Fibroblast of gingiva (primary cell): ENCODE results near the gene CFAP53.
"Not testable (repeated sequence)": the region's sequence is repeated elsewhere in the genome, so short reads cannot be mapped to it uniquely, and the experiment has no call there.

ENCODE experiments used
- DNase-seq: peaks from one replicate; pipeline ENCODE4 v3.0.0-alpha.2; 2011; ENCODE audit warnings: low read depth

The CFAP53 gene

DNA sequence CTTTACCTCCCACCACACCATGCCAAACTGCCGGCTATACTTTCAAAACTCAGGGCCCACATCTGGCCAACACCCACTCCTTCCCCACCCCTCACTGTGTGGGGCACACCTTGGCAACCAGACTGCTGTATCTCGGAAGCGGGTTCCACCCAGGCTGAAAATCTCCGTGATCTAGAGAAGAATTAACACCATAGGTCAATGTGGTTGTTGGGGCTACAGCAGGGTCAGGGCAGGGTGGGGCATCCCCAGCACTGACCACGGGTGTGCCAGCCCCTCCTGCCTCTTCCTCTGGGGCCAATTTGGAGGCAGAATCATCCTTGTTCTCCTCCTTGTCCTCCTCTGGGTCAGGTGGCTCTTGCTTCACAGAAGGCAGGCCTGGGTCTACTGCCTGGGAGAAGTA lies 6.3 kb upstream of the CFAP53 start:
- no peak for DNase-seq

DNA sequence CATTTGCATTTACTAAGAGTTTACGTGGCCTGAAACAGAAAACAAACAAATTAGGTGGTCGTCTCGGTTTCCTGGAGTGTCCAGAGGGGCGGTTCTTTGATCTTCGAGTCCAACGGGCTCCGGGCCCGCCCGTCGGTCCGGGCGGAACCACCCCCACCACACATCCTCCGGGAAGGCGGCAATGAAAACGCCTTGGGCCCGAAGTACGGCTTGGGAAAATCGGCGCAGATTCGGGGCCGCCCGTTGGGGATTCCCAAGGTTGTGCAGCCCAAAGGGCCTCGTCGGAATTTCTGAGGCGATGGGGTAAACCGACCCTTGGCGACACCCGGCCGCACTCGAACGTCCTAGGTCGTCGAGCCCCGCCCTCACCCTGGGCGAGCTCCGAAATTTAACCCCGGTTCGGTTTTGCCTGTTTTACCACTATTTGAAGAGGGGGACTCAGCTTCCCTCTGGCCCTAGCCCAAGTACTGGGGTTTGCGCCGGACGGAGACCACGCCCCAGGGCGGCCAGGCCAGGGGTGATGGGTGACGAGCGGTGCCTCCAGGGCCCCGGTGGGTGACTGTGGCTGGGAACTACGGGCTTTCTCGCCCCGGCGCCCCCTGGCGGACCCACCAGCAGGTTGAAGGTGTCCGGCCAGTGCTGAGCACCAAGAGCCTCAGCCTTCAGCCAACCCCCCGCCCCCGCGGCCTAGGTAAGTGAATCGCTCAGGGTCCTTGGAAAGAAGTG lies 1.9 kb upstream of the CFAP53 start:
- peak; percentile 67 for DNase-seq

DNA sequence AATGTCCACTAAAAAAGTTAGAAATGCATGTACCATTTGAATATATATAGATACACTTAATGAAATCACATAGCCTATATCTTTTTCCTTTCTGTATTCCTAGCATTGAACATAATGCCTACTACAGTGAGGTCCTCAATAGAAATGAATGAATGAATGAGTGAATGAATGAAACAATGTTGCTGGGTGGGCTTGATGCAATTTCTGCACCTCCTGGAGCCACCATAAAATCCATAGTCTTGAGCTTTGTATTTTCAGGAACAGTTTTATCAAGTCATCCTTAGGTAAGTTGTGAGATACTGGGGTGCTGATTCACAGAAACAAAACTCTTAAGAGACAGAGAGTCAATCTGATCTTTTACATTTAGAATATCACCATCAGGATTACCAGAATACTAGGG lies 3.3 kb downstream of the CFAP53 start:
- DNase-seq, result no peak

DNA sequence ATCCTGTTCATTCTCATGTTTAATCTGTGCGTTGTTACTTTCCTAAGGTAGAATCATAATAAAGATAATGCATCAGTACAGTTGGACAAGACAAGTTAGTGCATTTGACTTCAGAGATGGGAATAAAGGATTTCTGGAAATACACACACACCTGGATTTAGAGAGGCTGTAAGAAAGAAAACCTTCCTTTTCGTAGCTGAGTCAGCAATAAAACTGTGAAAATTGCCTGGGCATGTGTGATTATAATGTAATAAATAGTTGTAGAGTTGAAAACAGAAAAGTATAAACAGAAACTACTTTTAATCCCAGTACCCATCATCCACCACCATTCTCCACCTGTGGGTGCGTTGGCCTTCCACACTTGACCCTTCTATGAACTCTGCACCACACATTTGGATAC lies 15.4 kb downstream of the CFAP53 start:
- DNase-seq, result no peak

DNA sequence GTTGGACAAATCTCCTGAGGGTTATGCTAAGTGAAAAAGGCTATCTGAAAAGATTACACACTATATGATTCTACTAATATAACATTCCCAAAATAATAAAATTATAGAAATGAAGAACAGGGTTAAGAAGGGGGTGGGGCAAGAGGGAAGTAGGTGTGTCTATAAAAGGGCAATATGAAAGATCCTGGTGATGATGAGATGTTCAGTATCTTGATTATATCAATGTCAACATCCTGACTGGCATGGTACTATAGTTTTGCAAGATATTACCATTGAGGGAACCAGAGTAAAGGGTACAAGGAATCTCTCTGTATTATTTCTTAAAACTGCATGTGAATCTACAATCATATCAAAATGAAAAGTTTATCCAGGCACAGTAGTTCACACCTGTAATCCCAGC lies 16.7 kb downstream of the CFAP53 start:
- no peak for DNase-seq

DNA sequence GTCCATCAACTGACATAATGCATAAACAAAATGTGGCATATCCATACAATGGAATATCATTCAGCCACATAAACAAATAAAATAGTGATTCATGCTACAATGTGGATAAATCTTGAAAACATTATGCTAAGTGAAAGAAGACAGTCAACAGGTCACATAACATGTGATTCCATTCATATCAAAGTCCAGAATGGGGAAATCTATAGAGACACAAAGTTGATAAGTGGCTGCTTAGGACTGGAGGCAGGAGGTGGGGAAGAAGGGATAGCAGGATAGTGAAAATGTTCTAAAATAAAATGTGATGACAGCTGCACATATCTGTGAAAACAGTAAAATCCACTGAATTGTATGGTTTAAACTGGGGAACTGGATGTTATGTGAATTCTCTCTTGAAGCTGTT lies 18.7 kb downstream of the CFAP53 start:
- no peak for DNase-seq

DNA sequence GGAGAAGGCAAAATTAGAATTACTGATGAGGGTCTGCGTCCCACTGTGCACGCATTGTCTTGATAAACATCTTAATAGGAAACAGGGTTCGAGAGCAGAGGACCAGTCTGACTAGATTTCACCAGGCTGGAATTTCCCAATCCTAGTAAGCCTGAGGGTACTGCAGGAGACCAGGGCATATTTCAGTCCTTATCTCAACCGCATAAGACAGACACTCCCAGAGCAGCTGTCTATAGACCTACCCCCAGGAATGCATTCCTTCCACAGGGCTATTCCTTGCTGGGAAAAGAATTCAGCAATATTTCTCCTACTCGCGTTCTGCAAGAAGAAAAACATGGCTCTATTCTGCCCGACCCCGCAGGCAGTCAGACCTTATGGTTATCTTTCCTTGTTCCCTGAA lies 24.5 kb downstream of the CFAP53 start:
- not testable (repeated sequence) for DNase-seq

DNA sequence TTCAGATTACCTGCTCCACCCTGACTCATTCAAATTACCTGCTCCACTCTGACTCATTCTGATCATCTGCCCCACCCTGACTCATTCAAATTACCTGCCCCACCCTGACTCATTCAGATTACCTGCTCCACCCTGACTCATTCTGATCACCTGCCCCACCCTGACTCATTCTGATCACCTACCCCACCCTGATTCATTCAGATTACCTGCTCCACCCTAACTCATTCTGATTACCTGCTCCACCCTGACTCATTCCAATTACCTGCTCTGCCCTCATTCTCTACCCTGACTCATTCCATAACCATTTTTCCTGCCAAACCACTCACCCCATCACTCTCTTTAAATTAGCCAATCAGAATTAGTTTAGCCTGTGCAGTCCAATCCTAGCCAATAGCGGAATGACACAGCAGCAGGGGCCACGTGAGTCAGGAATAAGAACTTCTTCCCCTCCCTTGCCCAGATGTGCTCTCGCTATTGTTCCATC lies 26.2 kb downstream of the CFAP53 start:
- DNase-seq, result no peak

DNA sequence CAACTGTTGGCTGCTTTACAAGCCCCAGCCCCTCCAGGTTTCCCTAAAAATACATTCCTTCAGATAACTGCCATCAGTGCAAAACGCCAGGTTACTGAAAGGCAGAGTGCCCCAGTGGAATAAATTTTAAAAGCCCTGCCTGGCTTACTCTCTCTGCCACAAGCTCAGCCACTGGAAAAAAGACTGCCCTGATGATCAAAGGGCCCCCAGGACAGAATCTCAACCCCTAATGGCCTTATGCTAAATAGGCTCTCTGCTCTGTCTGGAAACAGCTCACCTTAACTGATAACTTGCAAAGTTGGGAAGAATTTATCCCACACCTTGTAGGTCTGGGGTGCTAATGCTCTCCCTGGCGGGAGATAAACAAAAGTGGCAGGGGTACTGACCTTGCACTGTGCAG lies 33.9 kb downstream of the CFAP53 start:
- DNase-seq, result no peak

DNA sequence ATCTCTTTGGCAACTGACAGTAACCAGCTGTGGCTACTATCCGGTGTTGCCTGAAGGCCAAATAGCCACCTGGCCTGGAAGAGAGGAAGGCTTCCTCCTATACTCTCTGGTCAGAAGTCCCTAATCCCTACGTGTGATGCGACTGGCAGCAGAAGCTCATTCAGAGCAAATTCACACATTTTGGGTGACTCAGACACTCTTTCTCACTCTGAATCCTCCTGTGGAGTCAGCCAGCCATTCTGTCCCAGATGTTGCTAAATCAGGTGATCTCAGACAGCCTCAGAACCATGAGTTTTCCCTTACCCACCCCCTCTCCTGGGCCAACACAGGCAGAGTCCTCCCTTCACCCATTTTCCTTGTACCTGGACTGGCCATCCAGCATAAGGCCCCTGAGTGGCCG lies 34.7 kb downstream of the CFAP53 start:
- no peak for DNase-seq

DNA sequence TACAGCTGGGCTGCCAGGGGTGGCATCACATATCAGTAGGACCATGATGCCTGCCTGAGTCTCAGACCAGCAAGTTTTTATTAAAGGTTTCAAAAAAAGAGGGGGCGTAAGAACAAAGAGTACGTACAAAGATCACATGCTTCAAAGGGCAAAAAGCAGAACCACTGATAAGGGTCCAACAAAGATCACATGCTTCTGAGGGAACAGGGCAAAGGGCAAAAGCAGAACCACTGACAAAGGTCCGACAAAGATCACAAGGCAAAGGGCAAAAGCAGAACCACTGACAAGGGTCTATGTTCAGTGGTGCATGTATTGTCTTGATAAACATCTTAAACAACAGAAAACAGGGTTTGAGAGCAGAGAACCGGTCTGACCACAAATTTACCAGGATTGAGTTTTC lies 46.0 kb downstream of the CFAP53 start:
- DNase-seq, result not testable (repeated sequence)

DNA sequence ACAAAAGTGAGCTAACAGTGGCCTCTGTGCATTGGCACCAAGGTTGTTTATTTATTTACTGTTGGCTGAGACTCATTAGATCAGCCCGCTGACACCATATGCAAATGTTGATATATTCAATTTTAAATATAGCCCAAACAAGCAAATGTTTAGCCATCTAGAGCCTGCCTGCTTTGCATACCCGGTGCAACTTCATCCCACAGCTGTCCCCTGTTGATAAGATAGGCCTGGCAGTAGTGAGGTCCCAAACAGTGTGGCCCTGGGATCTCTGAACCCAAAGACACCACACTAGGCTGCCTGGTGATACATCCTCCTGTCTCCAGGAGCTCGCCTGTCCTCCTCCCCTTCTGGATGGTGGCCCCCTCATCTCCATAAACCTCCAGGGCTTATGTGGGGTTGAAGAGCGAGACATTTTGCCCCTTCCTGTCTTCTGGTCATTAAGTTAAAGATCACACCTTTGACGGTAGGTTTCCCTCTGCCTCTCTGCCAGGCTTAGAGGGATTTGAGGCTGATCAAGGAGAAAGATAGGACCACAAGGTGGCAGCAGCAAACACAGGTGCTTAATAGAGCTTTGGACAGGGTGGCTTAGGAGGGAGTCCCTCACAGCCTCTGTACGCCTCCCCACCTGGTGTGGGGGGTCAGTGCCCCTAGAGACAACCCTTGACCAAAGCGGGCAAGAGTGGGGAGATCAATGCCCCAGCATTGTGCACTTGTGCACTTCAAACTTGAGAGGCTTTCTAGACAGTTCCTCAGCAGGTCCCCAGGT lies 47.7 kb downstream of the CFAP53 start:
- no peak for DNase-seq

DNA sequence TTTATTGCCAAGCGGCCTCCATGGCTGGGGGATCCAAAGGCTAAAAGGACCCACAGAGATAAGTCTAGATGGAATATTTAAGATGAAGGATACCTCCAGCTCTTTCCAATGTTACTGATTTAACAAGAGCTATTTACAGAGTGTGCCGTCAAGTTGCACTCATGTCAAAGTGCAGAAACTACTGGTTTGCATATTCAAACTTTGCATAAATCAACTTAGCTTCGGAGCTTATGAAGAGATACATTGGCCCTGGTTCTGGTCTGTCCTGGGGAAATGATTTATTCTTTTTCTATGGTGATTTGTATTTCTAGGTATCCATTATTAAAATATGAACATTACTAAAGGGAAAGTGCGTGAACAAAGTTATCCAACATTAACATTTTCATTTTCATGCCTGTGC lies 57.0 kb downstream of the CFAP53 start:
- DNase-seq, result no peak

DNA sequence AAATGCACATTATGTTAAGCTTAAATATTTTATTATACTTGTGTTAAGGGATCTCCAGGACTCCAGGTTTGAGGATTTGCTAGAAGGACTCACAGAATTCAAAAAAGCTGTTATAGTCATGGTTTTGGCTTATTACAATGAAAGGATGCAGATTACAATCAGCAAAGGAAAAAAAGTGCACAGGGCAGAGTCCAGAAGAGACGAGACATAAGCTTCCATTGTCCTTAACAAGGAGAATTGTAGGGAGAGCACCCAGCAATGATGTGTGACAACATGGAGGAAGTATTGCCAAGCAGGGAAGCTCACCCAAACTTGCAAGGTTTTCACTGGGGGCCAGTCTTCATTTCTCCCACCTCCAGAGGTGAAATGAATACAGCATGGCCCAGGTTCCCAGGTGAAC lies 58.6 kb downstream of the CFAP53 start:
- no peak for DNase-seq

DNA sequence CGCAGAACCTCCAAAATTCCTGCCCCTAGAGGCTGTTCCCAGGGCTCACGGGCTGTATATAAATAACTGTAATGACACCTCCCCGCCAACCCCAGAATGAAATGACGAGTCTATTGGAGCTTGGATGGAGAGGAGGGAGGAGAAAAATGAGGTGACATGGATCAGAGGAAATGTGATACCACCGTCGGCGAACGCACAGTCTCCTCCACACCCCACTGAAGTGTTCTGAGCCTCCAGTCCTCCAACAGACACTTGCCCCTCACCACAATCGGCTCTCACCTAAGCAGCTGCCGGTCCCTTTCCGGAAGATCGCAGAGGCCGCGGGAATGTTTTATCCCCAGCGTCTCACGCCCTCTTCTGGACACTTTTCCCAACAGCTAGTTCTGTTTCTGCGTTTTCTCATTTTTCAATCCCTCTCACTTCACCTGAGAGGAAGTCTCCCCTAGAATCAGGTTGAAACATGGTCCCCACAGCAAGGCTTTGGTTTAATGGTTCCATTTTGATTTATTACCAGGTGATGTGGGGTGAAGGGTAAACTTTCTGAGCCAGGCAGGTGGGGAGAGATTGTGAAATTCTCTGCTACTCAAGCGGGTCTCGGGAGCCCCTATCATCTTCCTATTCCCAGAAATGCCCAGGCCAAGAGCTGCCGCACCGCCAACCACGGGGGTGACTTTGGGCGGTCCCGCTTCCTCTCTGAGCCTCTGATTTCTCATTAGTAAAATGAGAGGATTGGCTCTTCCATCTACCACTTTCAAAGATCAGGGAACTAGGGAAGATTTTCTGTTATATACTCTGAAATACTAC lies 62.3 kb downstream of the CFAP53 start:
- DNase-seq, result peak; percentile 21

DNA sequence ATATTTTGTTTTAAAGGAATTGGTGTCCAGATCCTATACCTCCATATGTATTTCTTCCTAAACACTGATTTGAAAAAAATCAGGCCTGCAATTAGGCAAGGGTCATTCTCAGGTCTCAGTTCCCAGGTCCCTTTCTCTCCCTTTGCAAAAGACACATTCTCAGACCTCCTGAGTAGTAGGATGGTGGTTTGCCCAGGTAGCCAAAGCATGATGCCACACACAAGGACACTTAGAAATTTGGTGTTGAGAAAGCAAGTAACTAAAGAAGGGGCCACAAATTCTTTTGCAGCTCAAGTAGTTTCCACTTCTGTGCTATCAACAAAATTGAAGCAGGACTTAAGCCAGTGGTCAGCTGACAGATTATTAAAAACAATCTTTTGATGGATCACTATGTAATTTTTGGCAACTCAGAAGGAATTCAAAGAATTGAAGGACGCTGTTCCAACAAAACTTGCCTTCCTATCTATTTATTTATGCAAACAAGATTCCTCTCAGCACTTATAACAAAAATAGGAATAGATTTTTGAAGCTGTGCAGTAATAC lies 64.7 kb downstream of the CFAP53 start:
- DNase-seq, result no peak

DNA sequence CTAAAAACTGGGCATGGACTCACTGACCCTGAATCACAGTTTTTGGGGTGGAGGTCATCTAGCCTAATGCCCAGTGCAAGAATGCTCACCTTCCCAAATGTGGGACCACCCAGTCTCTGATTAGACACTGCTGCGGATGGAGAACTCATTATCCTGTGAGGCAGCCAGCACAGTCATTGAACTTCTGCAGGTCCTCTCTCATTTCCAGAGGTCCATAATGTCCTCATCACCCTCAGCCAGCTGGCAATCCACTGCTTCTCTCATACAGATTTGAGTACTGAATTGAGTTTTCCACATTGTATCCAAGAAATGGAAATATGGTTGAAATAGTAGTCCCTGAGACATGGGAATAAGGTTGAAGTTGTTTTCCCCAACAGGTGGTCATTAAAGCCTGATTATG lies 66.4 kb downstream of the CFAP53 start:
- DNase-seq, result no peak

DNA sequence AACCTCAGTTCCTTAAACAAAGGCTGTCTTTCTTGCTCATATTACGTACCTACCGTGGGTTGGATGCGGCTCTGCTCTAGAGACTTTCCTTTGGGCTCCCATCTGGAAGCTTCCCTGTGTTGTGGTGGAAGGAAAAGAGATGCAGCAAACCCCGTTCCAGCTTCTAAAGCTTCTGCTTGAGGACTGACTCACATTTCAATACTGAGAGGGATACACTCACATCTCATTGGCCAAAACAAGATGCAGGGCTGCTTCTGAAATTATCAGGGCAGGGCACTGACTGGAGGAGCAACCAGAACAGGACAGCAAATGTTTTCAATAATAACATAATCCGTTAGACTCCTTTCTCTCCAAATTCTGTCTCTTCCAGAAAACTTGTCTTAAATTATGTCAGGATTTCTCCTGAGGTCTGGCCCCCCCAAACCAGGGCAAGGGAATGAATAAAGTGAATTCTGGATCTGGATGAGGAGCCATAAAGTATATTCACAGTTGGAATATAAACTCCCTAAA lies 66.9 kb downstream of the CFAP53 start:
- no peak for DNase-seq

DNA sequence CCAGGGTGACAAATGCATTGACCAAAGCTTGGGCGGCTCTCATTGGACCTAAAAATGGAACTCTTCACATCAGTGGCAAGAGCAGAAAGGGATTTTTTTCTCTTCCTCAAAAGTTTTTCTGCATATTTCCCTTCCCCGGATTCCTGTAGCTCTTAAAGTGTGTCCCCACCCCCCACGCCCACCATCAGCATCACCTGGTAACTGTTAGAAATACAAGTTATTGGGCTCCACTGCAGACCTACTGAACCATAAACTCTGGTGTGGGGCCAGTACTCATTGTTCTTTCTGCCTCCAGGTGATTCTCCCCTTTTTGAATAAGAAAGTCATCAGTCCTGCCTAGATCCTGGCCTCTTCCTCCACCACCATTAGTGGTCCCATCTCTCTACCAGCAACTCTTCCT lies 70.0 kb downstream of the CFAP53 start:
- no peak for DNase-seq

DNA sequence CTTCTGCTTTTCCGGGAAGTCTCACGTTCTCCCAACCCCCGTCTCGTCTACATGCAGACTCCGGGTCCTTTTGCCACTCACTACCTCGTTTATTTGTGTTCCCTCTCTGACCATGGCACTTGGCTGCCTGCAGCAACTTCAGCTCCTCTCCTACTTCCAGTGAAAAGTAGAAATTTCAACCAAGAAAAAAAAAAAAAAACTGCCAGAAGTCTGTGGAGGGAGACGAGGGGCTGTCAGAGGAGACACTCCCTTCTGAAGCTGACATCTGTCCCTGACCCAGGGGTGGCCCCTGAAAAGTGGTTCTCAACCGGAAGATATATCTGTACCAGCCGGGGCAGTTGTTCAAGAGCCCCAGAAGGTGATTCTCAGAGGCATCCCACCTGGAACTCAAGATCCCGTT lies 70.6 kb downstream of the CFAP53 start:
- DNase-seq, result no peak

DNA sequence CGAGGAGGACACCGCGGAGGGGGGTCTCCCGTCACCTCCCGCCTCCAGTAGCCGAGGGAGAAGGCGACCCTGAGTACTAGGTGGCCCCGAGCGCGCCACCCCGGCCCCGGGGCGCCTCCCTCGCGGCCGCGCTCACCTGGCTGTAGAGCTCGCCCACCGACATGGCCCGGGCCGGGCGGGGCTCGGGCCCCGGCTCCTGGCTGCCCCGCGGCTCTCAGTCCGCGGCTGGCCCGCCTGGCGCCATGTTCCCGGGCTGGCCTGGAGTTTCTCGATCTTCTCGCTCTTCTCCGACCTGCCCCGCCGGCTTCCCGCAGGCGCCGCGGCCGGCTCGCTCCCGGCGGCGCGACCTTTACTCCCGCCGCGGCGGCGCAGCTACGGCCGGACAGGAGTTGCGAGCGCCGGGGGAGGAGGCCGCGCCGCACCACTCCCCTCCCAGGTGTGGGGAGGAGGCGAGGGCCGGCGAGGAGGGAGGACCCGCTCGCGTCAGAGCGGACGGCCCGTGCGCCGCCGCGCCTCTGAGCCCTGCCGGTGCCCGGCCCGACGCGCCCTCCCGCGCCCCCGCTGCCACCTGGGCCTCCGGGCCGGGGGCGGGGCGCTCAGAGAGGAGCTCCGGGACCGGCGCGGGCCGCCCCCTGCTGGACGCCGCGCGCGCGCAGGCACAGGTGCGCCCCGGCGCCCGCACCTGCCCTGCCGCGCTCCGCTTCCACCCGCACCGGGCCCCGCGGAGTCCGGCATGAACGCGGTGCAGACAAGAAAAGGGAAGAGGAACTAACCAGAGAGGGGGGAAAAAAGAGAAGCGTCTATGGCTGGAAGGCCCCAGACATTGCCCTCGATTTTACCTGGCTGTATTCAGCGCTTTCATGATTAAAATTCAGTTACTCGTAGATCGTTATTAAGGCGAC lies 71.4 kb downstream of the CFAP53 start, which contains the start of gene MYO5B:
TSS of gene MYO5B (minus strand) at position 517 of the 902 bp plus-strand sequence. CDS start at position 163, 354 bp downstream.
- no peak for DNase-seq
